Mammary epithelial cell (primary cell): Measurements from ENCODE around the gene MUC2.

Experiments
- EZH2 ChIP-seq: IDR thresholded peaks from 2 replicates; pipeline ENCODE4 v1.6.1; 2012; ENCODE audit warnings: low read length, inconsistent platforms, borderline replicate concordance
- TF ChIP-seq, protein P1 (sequence below), 2 donors: IDR thresholded peaks in 1 of 2; conservative IDR thresholded peaks in 1 of 2; 2 replicates each; pipeline ENCODE4 v1.5.1; 2011 to 2012; ENCODE audit warnings: inconsistent platforms in 2 of 2, low read length in 2 of 2, mild to moderate bottlenecking in 2 of 2, control low read depth in 1 of 2, low read depth in 1 of 2; ENCODE audit not compliant: insufficient read depth in 1 of 2; ENCODE audit errors: extremely low read depth in 1 of 2

DNA sequence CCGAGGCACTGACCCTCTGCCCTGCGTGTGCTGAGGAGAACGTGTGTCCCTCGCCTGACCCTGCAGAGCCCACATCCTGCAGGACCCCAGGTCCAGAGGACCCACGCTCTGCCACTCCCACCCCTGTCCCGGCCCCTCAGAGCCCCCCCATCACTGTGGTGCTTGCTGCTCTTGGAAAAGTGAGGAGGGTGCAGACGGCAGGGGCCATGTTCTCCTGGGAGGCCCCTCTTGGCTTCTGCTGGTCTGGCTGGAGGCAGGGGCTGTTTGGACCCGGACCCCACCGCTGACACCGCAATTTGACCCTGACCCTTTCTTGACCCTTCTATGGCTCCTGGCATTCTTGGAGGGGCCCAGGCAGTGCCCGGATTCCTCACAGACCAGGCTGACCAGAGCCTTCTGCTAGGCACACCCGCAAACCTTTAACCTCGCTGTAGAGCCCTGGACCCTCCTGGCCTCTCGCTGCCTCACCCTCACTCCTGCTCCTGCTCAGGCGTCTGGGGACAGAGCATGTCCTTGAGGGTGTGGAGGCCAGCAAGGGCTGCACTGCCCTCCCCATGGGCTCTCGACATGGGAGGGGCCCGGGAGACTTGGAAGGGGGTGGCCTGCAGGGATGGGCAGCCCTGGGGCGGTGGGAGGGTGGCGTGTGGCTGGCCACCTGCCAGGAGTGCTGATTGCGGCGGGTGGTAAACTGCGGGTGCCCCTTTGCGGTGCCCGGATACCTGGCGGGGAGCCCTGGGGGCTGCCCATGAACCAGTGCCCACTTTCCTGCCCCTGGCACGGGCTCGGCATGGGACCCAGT, 46.1 kb downstream of the MUC2 start:
- TF ChIP-seq, protein P1, sequence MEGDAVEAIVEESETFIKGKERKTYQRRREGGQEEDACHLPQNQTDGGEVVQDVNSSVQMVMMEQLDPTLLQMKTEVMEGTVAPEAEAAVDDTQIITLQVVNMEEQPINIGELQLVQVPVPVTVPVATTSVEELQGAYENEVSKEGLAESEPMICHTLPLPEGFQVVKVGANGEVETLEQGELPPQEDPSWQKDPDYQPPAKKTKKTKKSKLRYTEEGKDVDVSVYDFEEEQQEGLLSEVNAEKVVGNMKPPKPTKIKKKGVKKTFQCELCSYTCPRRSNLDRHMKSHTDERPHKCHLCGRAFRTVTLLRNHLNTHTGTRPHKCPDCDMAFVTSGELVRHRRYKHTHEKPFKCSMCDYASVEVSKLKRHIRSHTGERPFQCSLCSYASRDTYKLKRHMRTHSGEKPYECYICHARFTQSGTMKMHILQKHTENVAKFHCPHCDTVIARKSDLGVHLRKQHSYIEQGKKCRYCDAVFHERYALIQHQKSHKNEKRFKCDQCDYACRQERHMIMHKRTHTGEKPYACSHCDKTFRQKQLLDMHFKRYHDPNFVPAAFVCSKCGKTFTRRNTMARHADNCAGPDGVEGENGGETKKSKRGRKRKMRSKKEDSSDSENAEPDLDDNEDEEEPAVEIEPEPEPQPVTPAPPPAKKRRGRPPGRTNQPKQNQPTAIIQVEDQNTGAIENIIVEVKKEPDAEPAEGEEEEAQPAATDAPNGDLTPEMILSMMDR (conservative IDR thresholded peaks at IDR 0.05 in 1 of 2, IDR thresholded peaks at IDR 0.05 in 1 of 2; ENCODE audit: extremely low read depth in 1 of 2, insufficient read depth in 1 of 2, low read depth in 1 of 2, low read length in 2 of 2) = no peak
- TF ChIP-seq EZH2 = no peak
